Measurements from ENCODE around the gene FAF2.
"Not testable (repeated sequence)": the region's sequence is repeated elsewhere in the genome, so short reads cannot be mapped to it uniquely, and the experiment has no call there.

Gene FAF2

GRCh38 chr5:176406436-176407052 is 41.6 kb upstream of the FAF2 start:
- Histone ChIP-seq H3K4me1 (ENCODE audit: control insufficient read depth in 1 of 2, insufficient read depth in 1 of 2, low read depth in 1 of 2, low read length in 1 of 2) (no peaks in the 10 kb centered on the region), H3K4me3 (ENCODE audit: low read depth in 1 of 2, low read length in 1 of 2) (no peak overlapping the region), H3K36me3 (peaks cover 54% of the 10 kb centered on the region), H3K9me3 (no peaks in the 10 kb centered on the region), H3K27ac (no peak overlapping the region), H3K27me3 (no peaks in the 10 kb centered on the region)
- TF ChIP-seq CTCF (IDR thresholded peaks at IDR 0.05): no peak

- Histone ChIP-seq H3K36me3 (peaks cover 54% of the 10 kb centered on the region), H3K9me3 (no peaks in the 10 kb centered on the region), H3K27ac (no peak overlapping the region), H3K4me3 (ENCODE audit: low read depth in 1 of 2, low read length in 1 of 2) (no peak overlapping the region), H3K27me3 (no peaks in the 10 kb centered on the region), H3K4me1 (ENCODE audit: control insufficient read depth in 1 of 2, insufficient read depth in 1 of 2, low read depth in 1 of 2, low read length in 1 of 2) (no peaks in the 10 kb centered on the region)
- TF ChIP-seq CTCF (IDR thresholded peaks at IDR 0.05): no peak
Observed at GRCh38 chr5:176407456-176408251, 40.5 kb upstream of the FAF2 start.

- not testable (repeated sequence) for H3K4me3 ChIP-seq (ENCODE audit: low read depth in 1 of 2, low read length in 1 of 2); H3K4me1 ChIP-seq (ENCODE audit: control insufficient read depth in 1 of 2, insufficient read depth in 1 of 2, low read depth in 1 of 2, low read length in 1 of 2); H3K27me3 ChIP-seq; H3K9me3 ChIP-seq; H3K27ac ChIP-seq
- peaks cover 54% of the 10 kb centered on the region for H3K36me3 ChIP-seq
Observed at GRCh38 chr5:176408252-176408573, 40.0 kb upstream of the FAF2 start.

GRCh38 chr5:176408590-176408989 is 39.6 kb upstream of the FAF2 start:
- Histone ChIP-seq H3K4me1 (ENCODE audit: control insufficient read depth in 1 of 2, insufficient read depth in 1 of 2, low read depth in 1 of 2, low read length in 1 of 2) (no peaks in the 10 kb centered on the region), H3K9me3 (no peaks in the 10 kb centered on the region), H3K4me3 (ENCODE audit: low read depth in 1 of 2, low read length in 1 of 2) (no peak overlapping the region), H3K36me3 (peaks cover 53% of the 10 kb centered on the region), H3K27me3 (no peaks in the 10 kb centered on the region), H3K27ac (no peak overlapping the region)
- no peak for TF ChIP-seq CTCF (IDR thresholded peaks at IDR 0.05)

GRCh38 chr5:176409765-176410164 is 38.4 kb upstream of the FAF2 start:
- no peaks in the 10 kb centered on the region for H3K4me1 ChIP-seq (ENCODE audit: control insufficient read depth in 1 of 2, insufficient read depth in 1 of 2, low read depth in 1 of 2, low read length in 1 of 2)
- H3K27ac ChIP-seq: no peak overlapping the region
- H3K4me3 ChIP-seq (ENCODE audit: low read depth in 1 of 2, low read length in 1 of 2): no peak overlapping the region
- no peaks in the 10 kb centered on the region for H3K9me3 ChIP-seq
- no peak for TF ChIP-seq CTCF (IDR thresholded peaks at IDR 0.05)
- H3K36me3 ChIP-seq: peaks cover 46% of the 10 kb centered on the region
- no peaks in the 10 kb centered on the region for H3K27me3 ChIP-seq

- Histone ChIP-seq H3K4me1 (ENCODE audit: control insufficient read depth in 1 of 2, insufficient read depth in 1 of 2, low read depth in 1 of 2, low read length in 1 of 2) (peaks cover 2 to 3% of the 10 kb centered on the region in 2 experiments), H3K27ac (no peak overlapping the region), H3K4me3 (ENCODE audit: low read depth in 1 of 2, low read length in 1 of 2) (no peak overlapping the region), H3K36me3 (peaks cover 44% of the 10 kb centered on the region), H3K27me3 (no peaks in the 10 kb centered on the region), H3K9me3 (no peaks in the 10 kb centered on the region)
- no peak for TF ChIP-seq CTCF (IDR thresholded peaks at IDR 0.05)
Observed at GRCh38 chr5:176410486-176411180, 37.6 kb upstream of the FAF2 start.
